PC-9 (cell line): ENCODE results near the gene ARNT2. TPM values are rescaled to one million over a fixed set of nuclear protein-coding genes. Genes with fewer than 3 reads are reported as not detected.

Experiments used
- BruUV-seq: library from RNA; stranded (reverse); fragments of 400-500 nt; replicated peaks from 2 replicates; lab custom pipeline; 2021; lab: Mats Ljungman, UMichigan
- CTCF ChIA-PET: fragments of 300-600 bp; sonication (Branson Sonifier 250); formaldehyde crosslinking; loops from one replicate; lab custom pipeline; 2022; ENCODE audit warnings: antibody characterized with exemption; lab: Charles Lee
- POLR2A ChIA-PET: fragments of 300-600 bp; sonication (Branson Sonifier 250); formaldehyde crosslinking; loops from one replicate; lab custom pipeline; 2022; ENCODE audit warnings: antibody characterized with exemption; ENCODE audit not compliant: unreplicated experiment; lab: Charles Lee
- DNase-seq, 2 experiments: peaks; one replicate each; pipeline versions ENCODE4 v3.0.0 to v3.0.0-alpha.2; 2015 to 2022; ENCODE audit warnings: mixed read lengths in 1 of 2
- H2AFZ ChIP-seq: fragments of 200-600 bp; sonication (generic); 2 replicates; pipeline ENCODE4 v1.8.1; 2017; ENCODE audit warnings: antibody characterized with exemption
- H3F3A ChIP-seq: fragments of 200-600 bp; sonication (generic); 2 replicates; pipeline ENCODE4 v1.8.1; 2017; ENCODE audit warnings: antibody characterized with exemption, mild to moderate bottlenecking, low read depth; ENCODE audit not compliant: insufficient read depth
- H3K27ac ChIP-seq: fragments of 200-600 bp; sonication (generic); 2 replicates; pipeline ENCODE4 v1.6.1; 2016; ENCODE audit warnings: mixed run types
- H3K27me3 ChIP-seq: fragments of 200-600 bp; sonication (generic); 2 replicates; pipeline ENCODE4 v1.6.1; 2016; ENCODE audit warnings: low read depth, mixed run types; ENCODE audit not compliant: insufficient read depth
- H3K36me3 ChIP-seq: fragments of 200-600 bp; sonication (generic); 2 replicates; pipeline ENCODE4 v1.6.1; 2016; ENCODE audit warnings: low read depth, mixed run types
- H3K4me1 ChIP-seq: fragments of 200-600 bp; sonication (generic); replicated peaks from 2 replicates; pipeline ENCODE4 v1.6.1; 2016; ENCODE audit warnings: mixed run types; ENCODE audit not compliant: insufficient read depth
- H3K4me2 ChIP-seq: fragments of 200-600 bp; sonication (generic); 2 replicates; pipeline ENCODE4 v1.6.1; 2017; ENCODE audit warnings: mixed run types
- H3K4me3 ChIP-seq: fragments of 200-600 bp; sonication (generic); 2 replicates; pipeline ENCODE4 v1.6.1; 2016; ENCODE audit warnings: mixed run types
- H3K79me2 ChIP-seq: fragments of 200-600 bp; sonication (generic); 2 replicates; pipeline ENCODE4 v1.6.1; 2017; ENCODE audit warnings: low read depth, mixed run types
- H3K9me2 ChIP-seq: fragments of 200-600 bp; sonication (generic); 2 replicates; pipeline ENCODE4 v1.8.1; 2017; ENCODE audit warnings: mild to moderate bottlenecking; ENCODE audit not compliant: insufficient read depth
- H3K9me3 ChIP-seq: fragments of 200-600 bp; sonication (generic); 2 replicates; pipeline ENCODE4 v1.8.1; 2016; ENCODE audit warnings: low read depth; ENCODE audit not compliant: insufficient read depth
- H4K20me1 ChIP-seq: fragments of 200-600 bp; sonication (generic); 2 replicates; pipeline ENCODE4 v1.8.1; 2017; ENCODE audit not compliant: insufficient read depth
- CTCF ChIP-seq: fragments of 200-600 bp; sonication (generic); conservative IDR thresholded peaks from 2 replicates; pipeline ENCODE4 v1.6.1; 2017; ENCODE audit warnings: mixed run types, antibody characterized with exemption, mild to moderate bottlenecking, moderate library complexity
- EZH2 ChIP-seq: fragments of 200-600 bp; sonication (generic); IDR thresholded peaks from 2 replicates; pipeline ENCODE4 v1.8.0; 2017; ENCODE audit warnings: antibody characterized with exemption, low read depth
- intact Hi-C: fragments of 100-400 bp; cut with micrococcal nuclease; formaldehyde crosslinking; loops from one replicate; pipeline ENCODE4 v1.10.0; 2022; ENCODE audit not compliant: unreplicated experiment
- total RNA-seq: library from RNA; stranded (reverse); gene quantifications from 2 replicates; pipeline ENCODE4 v1.2.3, GENCODE V29; 2021

ARNT2 gene
- total RNA-seq, 1 experiment from 2014 or later, result 4.3 TPM

- H3K9me2 ChIP-seq, result no peaks in the 10 kb centered on the region
- no TSS peak for BruUV-seq
- H3K4me1 ChIP-seq, result no peaks in the 10 kb centered on the region
- H3K36me3 ChIP-seq, result no peaks in the 10 kb centered on the region
- H3F3A ChIP-seq, result no peaks in the 10 kb centered on the region
- intact Hi-C loops, result no loop called here
- no peak overlapping the region for H2AFZ ChIP-seq
- no peaks in the 10 kb centered on the region for H3K79me2 ChIP-seq
- no peak overlapping the region for H3K27ac ChIP-seq
- POLR2A ChIA-PET, result interaction anchor here (0.5 kb wide), 1 partner anchor 322 kb away, joined by 7 read pairs; no protein-coding TSS in a partner anchor
- 0 out of 2 replicates have a peak, but pooled peaks cover 7% of the 10 kb centered on the region for H3K9me3 ChIP-seq
- no peak for DNase-seq
- no peak overlapping the region for H3K4me2 ChIP-seq
- no peaks in the 10 kb centered on the region for H3K27me3 ChIP-seq
- CTCF ChIA-PET, result no interaction called here
- no peaks in the 10 kb centered on the region for H4K20me1 ChIP-seq
- no peak overlapping the region for H3K4me3 ChIP-seq
- TF ChIP-seq EZH2 (no peak), CTCF (no peak)
These were observed 73.9 kb downstream of the ARNT2 start for GRCh38 chr15:80478075-80478474.

GRCh38 chr15:80479191-80479590, 75.0 kb downstream of the ARNT2 start:
- H3K4me1 ChIP-seq, result no peaks in the 10 kb centered on the region
- no peak overlapping the region for H3K4me3 ChIP-seq
- ChIA-PET CTCF (no interaction called here), POLR2A (no interaction called here)
- intact Hi-C loops, result no loop called here
- no peaks in the 10 kb centered on the region for H4K20me1 ChIP-seq
- no peak overlapping the region for H2AFZ ChIP-seq
- no peaks in the 10 kb centered on the region for H3K9me2 ChIP-seq
- no TSS peak for BruUV-seq
- no peak for TF ChIP-seq CTCF
- no peak for TF ChIP-seq EZH2
- H3K9me3 ChIP-seq, result 0 out of 2 replicates have a peak, but pooled peaks cover 7% of the 10 kb centered on the region
- H3K79me2 ChIP-seq, result no peaks in the 10 kb centered on the region
- no peaks in the 10 kb centered on the region for H3K27me3 ChIP-seq
- no peaks in the 10 kb centered on the region for H3F3A ChIP-seq
- H3K27ac ChIP-seq, result no peak overlapping the region
- DNase-seq, result no peak
- H3K36me3 ChIP-seq, result no peaks in the 10 kb centered on the region
- H3K4me2 ChIP-seq, result no peak overlapping the region

GRCh38 chr15:80480171-80480811, 76.1 kb downstream of the ARNT2 start:
- POLR2A ChIA-PET, result no interaction called here
- H3F3A ChIP-seq, result no peaks in the 10 kb centered on the region
- intact Hi-C loops, result no loop called here

More at GRCh38 chr15:80480171-80480811, 76.1 kb downstream of the ARNT2 start:
- BruUV-seq, result no TSS peak
- CTCF ChIA-PET, result no interaction called here
- DNase-seq, result no peak
- Histone ChIP-seq H3K4me1 (no peaks in the 10 kb centered on the region), H4K20me1 (no peaks in the 10 kb centered on the region), H3K79me2 (no peaks in the 10 kb centered on the region), H3K9me2 (no peaks in the 10 kb centered on the region), H3K4me3 (no peak overlapping the region), H3K27me3 (no peaks in the 10 kb centered on the region), H3K27ac (no peak overlapping the region), H3K4me2 (no peak overlapping the region), H2AFZ (no peak overlapping the region), H3K36me3 (no peaks in the 10 kb centered on the region), H3K9me3 (no peaks in the 10 kb centered on the region)
- TF ChIP-seq EZH2, result no peak
- no peak for TF ChIP-seq CTCF
